Stimulated activated CD8-positive, alpha-beta memory T cell treated with anti-CD3 and anti-CD28 coated beads, Interleukin-7, amount 100 ng/mL, for 24 hours (primary cell): ENCODE data around the gene UNC5B.

Experiments used
- DNase-seq: peaks from one replicate; pipeline ENCODE4 v3.0.0-alpha.2; 2020; ENCODE audit warnings: low read depth

Gene UNC5B

DNA sequence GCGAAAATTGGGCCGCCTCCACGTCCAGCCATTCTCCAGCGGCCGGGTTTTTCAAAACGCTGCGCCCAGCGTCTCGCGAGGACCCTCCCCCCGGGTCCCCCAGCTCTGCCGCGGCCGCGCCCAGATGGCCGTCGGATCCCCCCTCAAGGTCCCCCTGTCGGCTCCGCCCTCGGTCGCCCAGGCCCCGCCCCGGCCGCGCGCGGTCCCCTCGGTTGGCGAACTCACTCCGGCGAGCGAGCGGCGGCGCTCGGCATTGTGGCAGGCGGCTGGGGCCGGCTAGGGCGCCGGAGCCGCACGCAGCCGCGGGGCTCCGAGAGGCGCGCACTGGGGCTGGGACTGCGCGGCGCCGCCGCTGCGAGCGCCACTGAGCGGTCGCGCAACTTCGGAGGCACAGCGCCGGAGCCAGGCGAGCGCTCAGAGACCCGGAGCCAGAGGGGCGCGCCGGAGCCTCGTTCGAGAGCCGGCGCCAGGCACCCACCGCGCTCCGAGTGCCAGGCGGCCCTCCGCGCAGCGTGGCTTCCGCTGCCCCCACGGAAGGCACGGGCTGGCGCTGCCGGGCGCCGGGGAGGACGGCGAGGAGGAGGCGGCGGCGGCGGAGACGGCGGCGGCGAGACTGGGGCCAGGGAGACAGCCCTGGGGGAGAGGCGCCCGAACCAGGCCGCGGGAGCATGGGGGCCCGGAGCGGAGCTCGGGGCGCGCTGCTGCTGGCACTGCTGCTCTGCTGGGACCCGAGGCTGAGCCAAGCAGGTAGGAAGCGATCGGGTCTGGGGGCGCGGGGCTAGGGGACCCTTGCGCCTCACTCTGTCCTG lies at the start of gene UNC5B:
UNC5B (plus strand) TSS at position 253 of the 809 bp plus-strand sequence; CDS start at position 669, 416 bp downstream.
- peak; percentile 41 for DNase-seq

- DNase-seq, result no peak
Observed at GRCh38 chr10:71173466-71173865, 38.9 kb upstream of the UNC5B start.

GRCh38 chr10:71176661-71177060 lies 35.7 kb upstream of the UNC5B start:
- no peak for DNase-seq

DNA sequence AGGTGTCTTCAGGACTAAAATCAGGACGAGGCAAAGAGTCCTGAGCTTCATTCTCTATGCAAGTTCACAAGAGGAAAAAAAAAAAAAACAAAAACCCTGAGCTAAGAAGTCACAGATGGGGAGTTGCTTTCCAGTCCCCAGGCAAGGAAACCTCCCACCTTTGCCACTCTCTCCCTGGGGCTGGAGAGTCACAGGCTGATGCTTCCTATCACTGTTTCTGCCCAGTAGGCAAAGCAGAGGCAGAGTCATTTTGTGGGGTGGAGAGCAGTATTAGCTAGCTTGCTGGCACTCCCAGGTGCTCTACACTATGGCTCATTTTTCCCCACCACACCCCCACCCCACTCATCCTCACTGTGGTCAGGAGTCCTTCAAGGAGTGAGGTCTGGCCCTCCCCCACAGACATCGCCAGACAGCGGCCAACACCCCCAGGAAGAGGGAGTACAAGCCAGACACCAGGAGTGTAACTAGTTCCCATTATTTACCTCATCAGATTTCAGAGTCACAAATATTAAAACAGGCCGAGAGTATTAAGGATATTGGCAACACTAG lies 34.6 kb upstream of the UNC5B start:
- no peak for DNase-seq

- DNase-seq, result no peak
Observed at GRCh38 chr10:71178880-71179279, 33.5 kb upstream of the UNC5B start.

DNA sequence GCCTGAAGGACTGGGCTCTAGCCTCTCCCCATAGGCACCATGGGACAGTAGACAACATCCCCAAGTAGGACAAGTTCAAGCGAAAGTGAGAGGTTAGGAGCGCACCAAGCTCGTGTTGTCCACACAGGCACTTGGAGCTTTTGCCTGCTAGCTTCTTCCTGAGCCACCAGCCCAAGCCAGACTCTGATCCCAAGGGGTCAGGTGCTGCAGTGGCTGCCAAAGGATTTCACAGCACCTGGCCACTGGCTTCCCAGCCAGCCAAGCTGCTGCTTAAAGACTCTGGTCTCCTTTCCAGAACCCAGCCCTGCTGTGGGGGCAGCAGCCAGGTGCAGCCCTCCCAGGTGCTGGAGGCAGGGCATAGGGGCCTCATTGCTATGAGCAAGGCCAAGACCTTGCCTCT lies 33.0 kb upstream of the UNC5B start:
- DNase-seq, result no peak

GRCh38 chr10:71184421-71184820 lies 27.9 kb upstream of the UNC5B start:
- no peak for DNase-seq

DNA sequence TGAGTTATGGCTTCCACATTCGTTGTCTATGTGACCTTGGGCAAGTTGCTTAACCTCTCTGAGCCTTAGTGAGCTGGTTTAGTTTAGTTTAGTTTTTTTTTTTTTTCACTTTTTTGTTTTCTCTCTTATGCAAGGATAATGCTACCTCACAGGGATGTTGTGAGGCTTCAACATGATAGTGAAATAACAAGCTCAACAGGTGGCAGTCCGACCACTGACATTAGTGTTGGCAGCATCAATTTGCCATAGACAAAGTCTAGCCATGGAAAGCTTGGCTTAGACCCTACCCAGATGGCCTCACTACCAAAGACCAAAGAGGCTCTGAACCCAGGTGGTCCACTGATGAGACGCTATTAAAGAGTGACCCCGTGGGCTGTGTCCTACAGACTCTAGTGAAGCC lies 27.2 kb upstream of the UNC5B start:
- DNase-seq, result no peak

GRCh38 chr10:71187197-71187596 lies 25.2 kb upstream of the UNC5B start:
- DNase-seq, result no peak

GRCh38 chr10:71187600-71187999 lies 24.8 kb upstream of the UNC5B start:
- DNase-seq, result no peak

GRCh38 chr10:71188201-71188600 lies 24.2 kb upstream of the UNC5B start:
- DNase-seq, result no peak

- no peak for DNase-seq
Observed at GRCh38 chr10:71191019-71191418, 21.4 kb upstream of the UNC5B start.

GRCh38 chr10:71191551-71192076 lies 20.8 kb upstream of the UNC5B start:
- no peak for DNase-seq

- DNase-seq, result no peak
Observed at GRCh38 chr10:71193516-71193915, 18.9 kb upstream of the UNC5B start.

GRCh38 chr10:71197955-71198354 lies 14.4 kb upstream of the UNC5B start:
- no peak for DNase-seq

DNA sequence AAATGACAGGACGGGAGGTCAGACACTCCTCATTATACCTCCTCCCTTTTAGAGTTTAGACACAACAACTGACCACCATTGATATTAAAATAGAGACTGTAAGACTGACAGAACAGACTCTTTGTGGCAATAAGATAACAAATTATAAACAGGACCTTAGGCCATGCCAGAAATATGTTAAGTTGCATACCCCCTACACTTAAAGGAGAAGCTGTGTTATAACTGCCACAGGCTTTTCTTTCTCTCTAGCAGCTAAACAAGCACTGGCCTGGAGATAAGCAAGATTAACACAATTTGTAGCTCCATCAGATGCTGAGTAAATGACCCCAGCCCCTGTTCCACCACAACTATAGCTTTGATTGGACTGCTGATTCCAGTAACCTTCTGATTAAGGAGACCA lies 10.5 kb upstream of the UNC5B start:
- DNase-seq, result no peak

DNA sequence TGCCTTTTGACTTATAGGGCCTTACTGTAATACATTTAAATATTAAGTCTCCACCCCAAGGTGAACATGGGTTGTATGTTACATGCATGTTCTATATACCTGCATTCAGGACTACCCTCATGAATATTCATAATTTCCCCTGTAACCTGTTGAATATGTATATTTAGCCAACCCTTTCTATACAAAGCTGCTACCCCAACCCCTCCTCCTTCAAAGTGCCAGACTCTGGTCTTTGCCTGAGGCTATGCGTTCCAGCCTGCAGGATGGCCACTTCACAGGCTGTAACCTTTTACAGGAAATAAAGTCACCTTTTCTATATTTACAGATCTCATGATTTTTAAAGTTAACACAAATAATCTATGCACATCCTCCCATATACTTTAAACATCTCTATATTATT lies 10.1 kb upstream of the UNC5B start:
- DNase-seq, result no peak

DNA sequence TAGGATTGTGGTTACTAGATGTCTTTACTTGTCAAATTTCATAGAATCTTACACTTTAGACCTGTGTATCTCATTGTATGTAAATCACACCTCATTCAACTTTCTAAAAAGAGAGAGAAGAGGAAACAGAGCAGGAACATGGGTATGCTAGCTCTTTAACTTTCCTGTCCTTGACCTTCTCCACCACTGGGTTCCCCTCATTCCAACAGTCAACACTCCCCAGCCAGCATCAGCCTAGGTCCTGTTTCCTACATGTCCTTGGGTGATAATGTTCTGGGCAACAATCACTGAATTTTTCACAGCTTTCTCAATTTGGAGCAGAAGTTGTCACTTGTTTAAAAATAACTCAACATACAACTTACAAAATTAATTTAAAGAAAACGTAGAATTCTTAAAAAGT lies 9.2 kb upstream of the UNC5B start:
- no peak for DNase-seq

DNA sequence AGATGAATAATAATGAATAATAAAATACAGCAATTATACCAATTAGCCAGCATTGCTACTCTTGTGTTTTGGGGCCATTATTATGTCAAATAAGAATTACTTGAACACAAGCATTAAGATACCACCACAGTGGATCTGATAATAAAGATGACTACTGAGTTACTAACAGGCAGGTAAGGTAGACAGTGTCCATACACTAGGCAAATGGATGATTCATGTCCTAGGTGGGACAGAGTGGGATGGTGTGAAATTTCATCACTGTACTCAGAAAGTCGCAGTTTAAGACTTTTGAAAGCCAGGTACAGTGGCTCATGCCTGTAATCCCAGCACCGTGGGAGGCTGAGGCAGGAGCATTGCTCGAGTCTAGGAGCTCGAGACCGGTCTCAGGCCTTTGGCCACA lies 8.7 kb upstream of the UNC5B start:
- DNase-seq, result no peak

DNA sequence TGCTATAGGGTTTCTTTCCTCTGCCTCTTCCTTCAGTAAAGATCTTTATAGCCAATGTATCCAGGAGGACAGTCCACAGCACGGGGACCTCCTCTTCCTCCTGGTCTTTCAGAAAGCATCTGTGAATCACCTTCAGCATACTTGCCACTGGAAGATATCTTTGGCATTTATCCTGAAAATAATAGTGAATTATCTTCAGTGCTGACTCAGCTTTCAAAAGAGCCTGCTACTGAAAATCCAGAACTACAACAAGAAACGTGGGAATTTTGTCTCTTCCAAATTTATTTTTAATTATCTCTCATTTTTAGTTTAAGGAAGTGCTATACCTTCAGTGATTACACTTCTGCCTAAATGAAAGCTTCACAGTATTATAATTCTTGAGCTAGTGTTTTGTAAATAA lies 7.6 kb upstream of the UNC5B start:
- DNase-seq, result no peak

GRCh38 chr10:71205468-71205867 lies 6.9 kb upstream of the UNC5B start:
- no peak for DNase-seq

- DNase-seq, result no peak
Observed at GRCh38 chr10:71206911-71207310, 5.5 kb upstream of the UNC5B start.

DNA sequence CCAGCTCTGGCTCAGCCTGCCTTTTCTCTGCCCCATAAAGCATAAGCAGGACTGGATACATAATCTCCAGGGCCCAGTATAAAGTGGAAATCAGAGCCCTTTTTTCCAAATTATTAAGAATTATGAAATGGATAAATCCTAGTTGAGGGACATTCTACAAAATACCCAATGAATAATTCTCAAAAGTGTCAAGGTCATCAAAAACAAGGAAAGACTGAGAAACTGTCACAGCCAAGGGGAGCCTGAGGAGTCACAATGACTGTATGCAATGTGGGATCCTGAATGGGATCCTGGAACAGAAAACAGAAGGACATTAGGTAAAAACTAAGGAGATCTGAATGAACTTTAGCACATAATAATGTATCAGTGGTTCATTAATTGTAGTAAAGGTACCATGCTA lies 4.8 kb upstream of the UNC5B start:
- DNase-seq, result no peak

GRCh38 chr10:71209352-71209715 lies 3.0 kb upstream of the UNC5B start:
- no peak for DNase-seq
